OCI-LY7 (cell line): ENCODE results near the gene CDK12. TPM values are rescaled to one million over a fixed set of nuclear protein-coding genes. Genes with fewer than 3 reads are reported as not detected.

ENCODE experiments used
- BruUV-seq: library from RNA; stranded (reverse); fragments of 400-500 nt; replicated peaks from 2 replicates; lab custom pipeline; 2021; lab: Mats Ljungman, UMichigan
- CTCF ChIA-PET: fragments of 300-600 bp; sonication (Branson Sonifier 250); formaldehyde crosslinking; loops from one replicate; lab custom pipeline; 2022; ENCODE audit warnings: antibody characterized with exemption; ENCODE audit not compliant: unreplicated experiment; lab: Charles Lee
- POLR2A ChIA-PET: fragments of 300-600 bp; sonication (Branson Sonifier 250); formaldehyde crosslinking; loops from one replicate; lab custom pipeline; 2022; ENCODE audit warnings: antibody characterized with exemption; lab: Charles Lee
- DNase-seq: peaks from one replicate; pipeline ENCODE4 v3.0.0-alpha.2; 2015; ENCODE audit warnings: low spot score
- H2AFZ ChIP-seq: fragments of 200-600 bp; sonication (generic), shearing (Covaris generic); 2 replicates; pipeline ENCODE4 v1.6.1; 2014; ENCODE audit warnings: mild to moderate bottlenecking, antibody characterized with exemption, low read length, moderate library complexity
- H3K27ac ChIP-seq: fragments of 200-600 bp; sonication (generic); 2 replicates; pipeline ENCODE4 v1.5.1; 2014; ENCODE audit warnings: mixed run types, low read depth, mild to moderate bottlenecking, moderate library complexity, low read length, inconsistent platforms; ENCODE audit not compliant: poor library complexity, severe bottlenecking
- H3K36me3 ChIP-seq: fragments of 200-600 bp; sonication (generic); 2 replicates; pipeline ENCODE4 v1.6.1; 2014; ENCODE audit warnings: mild to moderate bottlenecking, antibody characterized with exemption, low read length, moderate library complexity, mixed read lengths; ENCODE audit not compliant: insufficient read depth
- H3K4me1 ChIP-seq: fragments of 200-600 bp; sonication (generic); 2 replicates; pipeline ENCODE4 v1.5.1; 2014; ENCODE audit warnings: mild to moderate bottlenecking, low read length; ENCODE audit not compliant: insufficient read depth, poor library complexity, severe bottlenecking
- H3K4me2 ChIP-seq: fragments of 200-600 bp; sonication (generic); 2 replicates; pipeline ENCODE4 v1.6.1; 2014; ENCODE audit warnings: mild to moderate bottlenecking, low read length
- H3K4me3 ChIP-seq: fragments of 200-600 bp; sonication (generic); 2 replicates; pipeline ENCODE4 v1.5.1; 2014; ENCODE audit warnings: mild to moderate bottlenecking, low read depth, low read length; ENCODE audit not compliant: poor library complexity, severe bottlenecking
- H3K79me2 ChIP-seq: fragments of 200-600 bp; sonication (generic); 2 replicates; pipeline ENCODE4 v1.6.1; 2016; ENCODE audit warnings: low read depth, mild to moderate bottlenecking, low read length, moderate library complexity, mixed read lengths; ENCODE audit not compliant: insufficient read depth
- H3K9me2 ChIP-seq: fragments of 200-600 bp; sonication (generic); 2 replicates; pipeline ENCODE4 v1.6.1; 2016; ENCODE audit warnings: mild to moderate bottlenecking, low read length, mixed read lengths; ENCODE audit not compliant: insufficient read depth
- H3K9me3 ChIP-seq: fragments of 200-600 bp; sonication (generic); 2 replicates; pipeline ENCODE4 v1.6.1; 2014; ENCODE audit warnings: mild to moderate bottlenecking, mixed run types, low read length, mixed read lengths
- H4K20me1 ChIP-seq: fragments of 200-600 bp; sonication (generic); 2 replicates; pipeline ENCODE4 v1.6.1; 2014; ENCODE audit warnings: mild to moderate bottlenecking, antibody characterized with exemption, low read length, moderate library complexity, mixed read lengths; ENCODE audit not compliant: insufficient read depth
- CTCF ChIP-seq: fragments of 200-600 bp; sonication (generic); conservative IDR thresholded peaks from 2 replicates; pipeline ENCODE4 v1.5.1; 2014; ENCODE audit warnings: mild to moderate bottlenecking, antibody characterized with exemption, low read length, moderate library complexity, mixed read lengths
- EZH2phosphoT487 ChIP-seq: fragments of 200-600 bp; sonication (generic); IDR thresholded peaks from 2 replicates; pipeline ENCODE4 v1.6.1; 2018; ENCODE audit warnings: low read depth, borderline replicate concordance, mild to moderate bottlenecking, mixed run types, antibody characterized with exemption, low read length, moderate library complexity, mixed read lengths
- intact Hi-C: fragments of 100-400 bp; cut with micrococcal nuclease; formaldehyde crosslinking; loops from one replicate; pipeline ENCODE4 v1.10.0; 2022; ENCODE audit not compliant: unreplicated experiment
- total RNA-seq, 2 experiments: library from RNA; depleted of rRNA in 1 of 2; stranded (reverse); fragments of >200 nt in 1 of 2; shearing (Covaris generic) in 1 of 2; gene quantifications; 2 replicates each; pipeline ENCODE4 v1.2.3, GENCODE V29; 2014 to 2022

The CDK12 gene
- total RNA-seq, 2 experiments from 2014 or later = 72.0 to 89.5 TPM

DNA sequence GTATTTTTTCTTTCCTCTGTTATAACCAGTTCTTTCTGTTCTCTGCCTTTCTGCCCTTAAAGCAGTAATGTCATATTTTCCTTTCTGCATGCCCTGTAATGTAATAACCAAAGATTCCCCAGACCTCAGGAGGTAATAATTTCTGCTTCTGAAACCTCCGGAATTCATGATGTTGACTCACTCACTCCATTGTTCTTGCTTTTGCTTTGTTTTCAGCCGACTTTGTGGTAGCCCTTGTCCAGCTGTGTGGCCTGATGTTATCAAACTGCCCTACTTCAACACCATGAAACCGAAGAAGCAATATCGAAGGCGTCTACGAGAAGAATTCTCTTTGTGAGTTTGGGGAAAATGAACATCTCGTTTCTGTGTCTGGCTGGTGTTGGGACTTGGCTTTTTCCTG, 55.9 kb downstream of the CDK12 start:
- Histone ChIP-seq H3K4me1 (no peaks in the 10 kb centered on the region), H3K36me3 (peaks cover 97% of the 10 kb centered on the region), H4K20me1 (no peaks in the 10 kb centered on the region), H3K9me3 (no peaks in the 10 kb centered on the region), H3K4me3 (no peak overlapping the region), H3K9me2 (no peaks in the 10 kb centered on the region), H3K4me2 (no peak overlapping the region), H3K27ac (no peak overlapping the region), H2AFZ (no peak overlapping the region), H3K79me2 (no peaks in the 10 kb centered on the region)
- ChIA-PET POLR2A (no interaction called here), CTCF (no interaction called here)
- intact Hi-C loops = no loop called here
- BruUV-seq = no TSS peak
- no peak for DNase-seq
- TF ChIP-seq EZH2phosphoT487 (no peak), CTCF (no peak)

DNA sequence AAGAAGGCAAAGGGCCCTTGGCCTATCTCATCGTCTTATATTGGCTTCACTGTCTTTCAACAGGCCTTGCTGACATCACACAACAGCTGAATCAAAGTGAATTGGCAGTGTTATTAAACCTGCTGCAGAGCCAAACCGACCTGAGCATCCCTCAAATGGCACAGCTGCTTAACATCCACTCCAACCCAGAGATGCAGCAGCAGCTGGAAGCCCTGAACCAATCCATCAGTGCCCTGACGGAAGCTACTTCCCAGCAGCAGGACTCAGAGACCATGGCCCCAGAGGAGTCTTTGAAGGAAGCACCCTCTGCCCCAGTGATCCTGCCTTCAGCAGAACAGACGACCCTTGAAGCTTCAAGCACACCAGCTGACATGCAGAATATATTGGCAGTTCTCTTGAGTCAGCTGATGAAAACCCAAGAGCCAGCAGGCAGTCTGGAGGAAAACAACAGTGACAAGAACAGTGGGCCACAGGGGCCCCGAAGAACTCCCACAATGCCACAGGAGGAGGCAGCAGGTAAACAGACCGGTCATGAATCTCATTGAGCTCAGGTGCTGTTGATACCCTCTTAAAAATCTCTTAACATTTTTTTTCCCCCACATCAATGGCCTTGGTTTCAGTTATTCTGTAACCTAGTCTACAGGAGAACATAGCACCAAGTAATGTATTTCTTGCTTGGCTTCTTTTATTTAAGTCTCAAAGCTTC, 64.7 kb downstream of the CDK12 start:
- Histone ChIP-seq H3K4me1 (no peaks in the 10 kb centered on the region), H3K4me2 (no peak overlapping the region), H3K9me2 (no peaks in the 10 kb centered on the region), H3K36me3 (peaks cover 100% of the 10 kb centered on the region), H4K20me1 (no peaks in the 10 kb centered on the region), H3K9me3 (no peaks in the 10 kb centered on the region), H2AFZ (no peak overlapping the region), H3K4me3 (no peak overlapping the region), H3K27ac (no peak overlapping the region), H3K79me2 (no peaks in the 10 kb centered on the region)
- POLR2A ChIA-PET = interaction anchor here (0.6 kb wide), 1 partner anchor 162 kb away, joined by 4 read pairs; the partner anchor contains the start of gene PGAP3
- intact Hi-C loops = loop anchor here (10.0 kb wide), 1 partner anchor 121 kb away; the partner anchor contains the start of gene FBXL20
- BruUV-seq = no TSS peak
- no peak for DNase-seq
- CTCF ChIA-PET = no interaction called here
- no peak for TF ChIP-seq EZH2phosphoT487
- no peak for TF ChIP-seq CTCF

GRCh38 chr17:39527220-39527813, 66.0 kb downstream of the CDK12 start:
- BruUV-seq = no TSS peak
- Histone ChIP-seq H4K20me1 (no peaks in the 10 kb centered on the region), H3K79me2 (no peaks in the 10 kb centered on the region), H3K27ac (no peak overlapping the region), H2AFZ (no peak overlapping the region), H3K9me2 (no peaks in the 10 kb centered on the region), H3K4me3 (no peak overlapping the region), H3K36me3 (peaks cover 100% of the 10 kb centered on the region), H3K9me3 (no peaks in the 10 kb centered on the region), H3K4me1 (peaks cover 4% of the 10 kb centered on the region), H3K4me2 (no peak overlapping the region)
- peak; percentile 78 for TF ChIP-seq CTCF
- no peak for TF ChIP-seq EZH2phosphoT487
- POLR2A ChIA-PET = no interaction called here
- intact Hi-C loops = loop anchor here (10.0 kb wide), 1 partner anchor 123 kb away; the partner anchor contains the start of gene FBXL20
- DNase-seq = peak; percentile 39
- CTCF ChIA-PET = no interaction called here
